HL-60 (cell line): Measurements from ENCODE around the gene SELENOV.

Experiments
- DNase-seq, 2 experiments: peaks; one replicate each; pipeline ENCODE4 v3.0.0-alpha.2; 2010 to 2020; ENCODE audit warnings: low read depth in 1 of 2, low spot score in 1 of 2
- H3K27ac ChIP-seq: fragments of 250-450 bp; sonication (Bioruptor Pico); replicated peaks from 2 replicates; pipeline ENCODE4 v1.5.1; 2020; ENCODE audit warnings: mild to moderate bottlenecking, moderate library complexity
- H3K27me3 ChIP-seq: fragments of 250-450 bp; sonication (Bioruptor Pico); 2 replicates; pipeline ENCODE4 v1.5.1; 2021; ENCODE audit warnings: mild to moderate bottlenecking, moderate library complexity; ENCODE audit not compliant: insufficient read depth, poor library complexity, severe bottlenecking
- H3K4me3 ChIP-seq: replicated peaks from 2 replicates; pipeline ENCODE4 v1.5.1; 2011; ENCODE audit warnings: mild to moderate bottlenecking, control low read depth, low read length; ENCODE audit not compliant: insufficient read depth
- GABPA ChIP-seq: IDR thresholded peaks from 2 replicates; pipeline ENCODE4 v1.6.1; 2012; ENCODE audit warnings: low read depth
- POLR2AphosphoS5 ChIP-seq: IDR thresholded peaks from 2 replicates; pipeline ENCODE4 v1.6.1; 2012; ENCODE audit warnings: low read depth
- SPI1 ChIP-seq: IDR thresholded peaks from 2 replicates; pipeline ENCODE4 v1.6.1; 2012; ENCODE audit warnings: low read depth, mild to moderate bottlenecking, borderline replicate concordance
- TF ChIP-seq, protein P1 (sequence below): IDR thresholded peaks from 2 replicates; pipeline ENCODE4 v1.6.1; 2012; ENCODE audit warnings: low read depth; ENCODE audit not compliant: insufficient replicate concordance
- TF ChIP-seq, protein P2 (sequence below): IDR thresholded peaks from one replicate; pipeline ENCODE4 v1.5.1; 2011; ENCODE audit warnings: low read length, control low read depth, inconsistent platforms; ENCODE audit not compliant: insufficient read depth

SELENOV gene

DNA sequence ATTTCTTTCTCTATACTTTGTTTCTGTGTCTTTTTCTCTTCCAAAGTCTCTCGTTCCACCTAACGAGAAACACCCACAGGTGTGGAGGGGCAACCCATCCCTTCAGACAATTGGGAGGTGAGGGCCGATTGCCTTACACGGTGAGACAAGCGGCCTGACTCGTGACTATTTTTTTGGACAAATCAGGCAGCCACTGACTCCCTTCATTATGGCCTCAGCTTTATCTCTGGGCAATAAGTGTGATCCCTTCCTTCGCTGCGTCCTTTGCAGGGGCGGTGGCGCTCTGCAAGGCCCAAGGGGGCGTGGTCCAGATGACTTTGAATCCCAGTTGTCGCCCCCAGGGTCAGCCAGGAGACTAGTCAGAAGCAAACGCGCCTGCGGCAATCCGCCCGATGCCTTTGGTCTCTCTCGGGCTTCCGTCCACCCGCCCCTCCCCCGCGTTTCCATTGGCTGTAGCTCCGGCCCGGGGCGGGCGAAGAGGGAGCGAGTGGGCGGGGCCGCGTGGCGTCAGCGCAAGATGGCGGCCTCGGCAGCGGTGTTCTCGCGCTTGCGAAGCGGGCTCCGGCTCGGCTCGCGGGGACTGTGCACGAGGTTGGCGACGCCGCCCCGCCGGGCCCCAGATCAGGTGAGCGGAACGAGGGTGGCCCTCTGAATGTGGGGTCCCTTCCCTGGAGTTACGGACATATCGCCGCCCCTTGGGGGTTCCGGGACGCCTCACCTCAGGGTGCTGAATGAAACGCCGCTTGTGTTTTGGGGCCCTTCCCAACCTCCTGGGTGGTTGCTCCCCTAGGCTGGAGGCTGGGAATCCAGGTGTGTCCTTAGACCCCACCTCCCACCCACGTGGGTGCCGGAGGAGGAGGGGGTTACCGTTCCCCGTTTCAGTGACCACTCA is 34.4 kb upstream of the SELENOV start, which contains the start of gene TIMM50:
Gene TIMM50, plus strand, starts transcription at position 502 of the 892 bp plus-strand sequence. Its CDS starts 16 bp downstream, at position 518.
- H3K27ac ChIP-seq = peak within 1 kb of the TSS; percentile 79

DNA sequence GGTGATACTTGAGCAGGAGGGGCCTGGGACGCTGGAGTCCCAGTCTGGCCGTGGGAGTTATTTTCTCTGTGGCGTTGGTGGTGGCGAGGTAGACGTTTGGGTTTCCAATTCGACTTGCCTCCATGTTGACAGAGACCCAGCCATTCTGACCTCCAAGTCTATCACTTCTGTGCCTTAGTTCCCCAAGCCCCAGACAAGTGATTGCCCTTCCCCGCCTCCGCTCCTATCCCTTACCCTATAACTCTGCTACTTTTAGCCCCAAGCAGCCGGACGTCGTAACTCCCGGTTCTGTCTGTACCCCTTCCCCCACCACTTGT is 33.8 kb upstream of the SELENOV start:
- DNase-seq = no peak
- Histone ChIP-seq H3K27me3 (no peaks in the 10 kb centered on the region), H3K4me3 (peak overlapping the region; percentile 88), H3K27ac (peak overlapping the region; percentile 79)
- TF ChIP-seq, protein P1, sequence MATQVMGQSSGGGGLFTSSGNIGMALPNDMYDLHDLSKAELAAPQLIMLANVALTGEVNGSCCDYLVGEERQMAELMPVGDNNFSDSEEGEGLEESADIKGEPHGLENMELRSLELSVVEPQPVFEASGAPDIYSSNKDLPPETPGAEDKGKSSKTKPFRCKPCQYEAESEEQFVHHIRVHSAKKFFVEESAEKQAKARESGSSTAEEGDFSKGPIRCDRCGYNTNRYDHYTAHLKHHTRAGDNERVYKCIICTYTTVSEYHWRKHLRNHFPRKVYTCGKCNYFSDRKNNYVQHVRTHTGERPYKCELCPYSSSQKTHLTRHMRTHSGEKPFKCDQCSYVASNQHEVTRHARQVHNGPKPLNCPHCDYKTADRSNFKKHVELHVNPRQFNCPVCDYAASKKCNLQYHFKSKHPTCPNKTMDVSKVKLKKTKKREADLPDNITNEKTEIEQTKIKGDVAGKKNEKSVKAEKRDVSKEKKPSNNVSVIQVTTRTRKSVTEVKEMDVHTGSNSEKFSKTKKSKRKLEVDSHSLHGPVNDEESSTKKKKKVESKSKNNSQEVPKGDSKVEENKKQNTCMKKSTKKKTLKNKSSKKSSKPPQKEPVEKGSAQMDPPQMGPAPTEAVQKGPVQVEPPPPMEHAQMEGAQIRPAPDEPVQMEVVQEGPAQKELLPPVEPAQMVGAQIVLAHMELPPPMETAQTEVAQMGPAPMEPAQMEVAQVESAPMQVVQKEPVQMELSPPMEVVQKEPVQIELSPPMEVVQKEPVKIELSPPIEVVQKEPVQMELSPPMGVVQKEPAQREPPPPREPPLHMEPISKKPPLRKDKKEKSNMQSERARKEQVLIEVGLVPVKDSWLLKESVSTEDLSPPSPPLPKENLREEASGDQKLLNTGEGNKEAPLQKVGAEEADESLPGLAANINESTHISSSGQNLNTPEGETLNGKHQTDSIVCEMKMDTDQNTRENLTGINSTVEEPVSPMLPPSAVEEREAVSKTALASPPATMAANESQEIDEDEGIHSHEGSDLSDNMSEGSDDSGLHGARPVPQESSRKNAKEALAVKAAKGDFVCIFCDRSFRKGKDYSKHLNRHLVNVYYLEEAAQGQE = no peak
- TF ChIP-seq, protein P2, sequence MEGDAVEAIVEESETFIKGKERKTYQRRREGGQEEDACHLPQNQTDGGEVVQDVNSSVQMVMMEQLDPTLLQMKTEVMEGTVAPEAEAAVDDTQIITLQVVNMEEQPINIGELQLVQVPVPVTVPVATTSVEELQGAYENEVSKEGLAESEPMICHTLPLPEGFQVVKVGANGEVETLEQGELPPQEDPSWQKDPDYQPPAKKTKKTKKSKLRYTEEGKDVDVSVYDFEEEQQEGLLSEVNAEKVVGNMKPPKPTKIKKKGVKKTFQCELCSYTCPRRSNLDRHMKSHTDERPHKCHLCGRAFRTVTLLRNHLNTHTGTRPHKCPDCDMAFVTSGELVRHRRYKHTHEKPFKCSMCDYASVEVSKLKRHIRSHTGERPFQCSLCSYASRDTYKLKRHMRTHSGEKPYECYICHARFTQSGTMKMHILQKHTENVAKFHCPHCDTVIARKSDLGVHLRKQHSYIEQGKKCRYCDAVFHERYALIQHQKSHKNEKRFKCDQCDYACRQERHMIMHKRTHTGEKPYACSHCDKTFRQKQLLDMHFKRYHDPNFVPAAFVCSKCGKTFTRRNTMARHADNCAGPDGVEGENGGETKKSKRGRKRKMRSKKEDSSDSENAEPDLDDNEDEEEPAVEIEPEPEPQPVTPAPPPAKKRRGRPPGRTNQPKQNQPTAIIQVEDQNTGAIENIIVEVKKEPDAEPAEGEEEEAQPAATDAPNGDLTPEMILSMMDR = no peak
- no peak for TF ChIP-seq POLR2AphosphoS5
- TF ChIP-seq SPI1 = no peak
- no peak for TF ChIP-seq GABPA

More for the DNA sequence above, 34.4 kb upstream of the SELENOV start, which contains the start of gene TIMM50:
- peak; percentile 95 to 97 for DNase-seq
- Histone ChIP-seq H3K4me3 (peak within 1 kb of the TSS; percentile 88), H3K27me3 (no peaks in the 10 kb centered on the region)
- peak; percentile 78; the same call in 1 of the 2 replicates for TF ChIP-seq POLR2AphosphoS5
- TF ChIP-seq SPI1 = no peak; the same call in 1 of the 2 replicates
- no peak for TF ChIP-seq GABPA
- TF ChIP-seq, protein P2 = no peak
- TF ChIP-seq, protein P1 = peak; percentile 58

DNA sequence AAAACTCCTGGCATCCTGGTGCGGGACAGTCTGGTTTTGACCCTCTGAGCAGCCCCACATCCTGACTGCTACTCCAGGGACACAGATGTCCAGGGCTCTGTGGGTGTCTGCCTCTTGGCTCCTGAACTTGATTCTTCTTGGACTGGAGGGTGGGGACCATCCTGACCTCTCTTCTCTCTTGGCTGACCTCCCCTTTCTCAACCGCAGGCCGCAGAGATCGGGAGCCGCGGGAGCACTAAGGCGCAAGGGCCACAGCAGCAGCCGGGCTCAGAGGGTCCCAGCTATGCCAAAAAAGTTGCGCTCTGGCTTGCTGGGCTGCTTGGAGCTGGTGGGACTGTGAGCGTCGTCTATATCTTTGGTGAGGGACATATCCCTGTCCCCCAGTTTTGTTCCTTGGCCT is 33.3 kb upstream of the SELENOV start:
- H3K27me3 ChIP-seq = no peaks in the 10 kb centered on the region
- no peak for DNase-seq
- TF ChIP-seq, protein P2 = no peak
- no peak for TF ChIP-seq GABPA
- H3K4me3 ChIP-seq = peak overlapping the region; percentile 88
- peak overlapping the region; percentile 79 for H3K27ac ChIP-seq
